ENCODE results near the gene CLPTM1L. TPM values are rescaled to one million over a fixed set of nuclear protein-coding genes. Genes with fewer than 3 reads are reported as not detected.

Gene CLPTM1L
- 10 to 100 TPM; 68.0 to 89.4 TPM for total RNA-seq
- polyA plus RNA-seq (2013, experiment 1 of 2): 90.0 TPM
- 75.7 TPM for polyA plus RNA-seq (2013, experiment 2 of 2)
- long read RNA-seq, experiment 1, transcript CLPTM1L-201 (17 exons, 2,500 nt): major isoform, 13 of 32 reads
- long read RNA-seq, experiment 1, partial matches to known transcripts: 4 of 32 reads
- long read RNA-seq, experiment 1, other reads (novel, unspliced or antisense): 15 of 32 reads
- long read RNA-seq, experiment 2, transcript CLPTM1L-201 (17 exons, 2,500 nt): major isoform, 238 of 291 reads
- long read RNA-seq, experiment 2, partial matches to known transcripts: 5 of 291 reads
- long read RNA-seq, experiment 2, other reads (novel, unspliced or antisense): 46 of 291 reads
- long read RNA-seq, experiment 3, transcript CLPTM1L-201 (17 exons, 2,500 nt): major isoform, 13 of 27 reads
- long read RNA-seq, experiment 3, partial matches to known transcripts: 10 of 27 reads
- long read RNA-seq, experiment 3, other reads (novel, unspliced or antisense): 3 of 27 reads
- long read RNA-seq, experiment 4, partial matches to known transcripts: 6 of 7 reads
- long read RNA-seq, experiment 4, other reads (novel, unspliced or antisense): 1 of 7 reads

- Histone ChIP-seq H3K4me1 (ENCODE audit: control insufficient read depth, insufficient read depth, low read length) (peaks cover 7% of the 10 kb centered on the region), H3K27ac (ENCODE audit: low read depth, low read length) (peak within 1 kb of the TSS; percentile 70), H3K4me3 (ENCODE audit: low read length) (peak within 1 kb of the TSS; percentile 94), H3K27me3 (ENCODE audit: control insufficient read depth, insufficient read depth, low read length, poor library complexity, severe bottlenecking) (no peaks in the 10 kb centered on the region), H3K36me3 (ENCODE audit: control insufficient read depth, insufficient read depth, low read length) (peaks cover 30% of the 10 kb centered on the region), H3K9me3 (ENCODE audit: control insufficient read depth, low read length) (no peaks in the 10 kb centered on the region), H3K9ac (ENCODE audit: extremely low read depth, low read length, poor library complexity, severe bottlenecking) (peak within 1 kb of the TSS; percentile 94)
- Mint-ChIP-seq H3K27ac (peak within 1 kb of the TSS; percentile 86), H3K36me3 (ENCODE audit: low read depth) (peaks cover 32% of the 10 kb centered on the region), H3K9me3 (no peaks in the 10 kb centered on the region), H3K4me1 (peaks cover 13% of the 10 kb centered on the region), H3K4me3 (peak within 1 kb of the TSS; percentile 80), H3K27me3 (ENCODE audit: insufficient read depth) (no peaks in the 10 kb centered on the region)
- peak; percentile 92 for DNase-seq
- TF ChIP-seq CTCF (conservative IDR thresholded peaks at IDR 0.05): no peak
- WGBS, 2 experiments (ENCODE audit: insufficient coverage in 1 of 2, insufficient read length in 1 of 2): 3% methylated on average over 26 to 87 of the region's 87 CpGs
Measured at GRCh38 chr5:1344975-1345838, at the start of gene CLPTM1L. CLPTM1L (minus strand) TSS chr5:1345099; CDS start chr5:1344841, 258 bp downstream.

GRCh38 chr5:1393571-1394501 lies 48.9 kb upstream of the CLPTM1L start:
- Mint-ChIP-seq H3K27me3 (ENCODE audit: insufficient read depth) (peaks cover 21% of the 10 kb centered on the region), H3K36me3 (ENCODE audit: low read depth) (no peaks in the 10 kb centered on the region), H3K9me3 (no peaks in the 10 kb centered on the region), H3K4me1 (peaks cover 6% of the 10 kb centered on the region), H3K4me3 (no peak overlapping the region), H3K27ac (no peak overlapping the region)
- no peak overlapping the region for H3K4me3 ChIP-seq (ENCODE audit: low read length)
- no peak overlapping the region for H3K9ac ChIP-seq (ENCODE audit: extremely low read depth, low read length, poor library complexity, severe bottlenecking)
- TF ChIP-seq CTCF (conservative IDR thresholded peaks at IDR 0.05): no peak
- no peaks in the 10 kb centered on the region for H3K36me3 ChIP-seq (ENCODE audit: control insufficient read depth, insufficient read depth, low read length)
- no peaks in the 10 kb centered on the region for H3K9me3 ChIP-seq (ENCODE audit: control insufficient read depth, low read length)
- H3K27ac ChIP-seq (ENCODE audit: low read depth, low read length): no peak overlapping the region
- 86% methylated on average over 23 to 36 of the region's 36 CpGs for WGBS, 2 experiments (ENCODE audit: insufficient coverage in 1 of 2, insufficient read length in 1 of 2)
- H3K4me1 ChIP-seq (ENCODE audit: control insufficient read depth, insufficient read depth, low read length): no peaks in the 10 kb centered on the region
- DNase-seq: no peak
- H3K27me3 ChIP-seq (ENCODE audit: control insufficient read depth, insufficient read depth, low read length, poor library complexity, severe bottlenecking): peaks cover 30% of the 10 kb centered on the region

Data from endodermal cell (in vitro differentiated cells).